ENCODE measurements around the gene TGFBR3.

TGFBR3 gene

GRCh38 chr1:91706140-91706957, 179.6 kb downstream of the TGFBR3 start:
- TF ChIP-seq CTCF (IDR thresholded peaks at IDR 0.05; ENCODE audit: low read depth, low read length, missing control alignments), result no peak
- in situ Hi-C loops (cut with HindIII; ENCODE audit: low pct_ligation_motif_present, low sequenced_read_pairs), result no loop called here
- H3K27ac ChIP-seq, result no peak overlapping the region
- H3K36me3 ChIP-seq (replicated peaks), result no peaks in the 10 kb centered on the region
- DNase-seq, result no peak
- H3K27me3 ChIP-seq (replicated peaks), result no peaks in the 10 kb centered on the region
- no peak overlapping the region for H3K4me3 ChIP-seq (ENCODE audit: low read depth, low read length)

- DNase-seq, result no peak
- H3K4me3 ChIP-seq (ENCODE audit: low read depth, low read length), result no peak overlapping the region
- H3K27me3 ChIP-seq (replicated peaks), result no peaks in the 10 kb centered on the region
- no peaks in the 10 kb centered on the region for H3K36me3 ChIP-seq (replicated peaks)
- no peak for TF ChIP-seq CTCF (IDR thresholded peaks at IDR 0.05; ENCODE audit: low read depth, low read length, missing control alignments)
- in situ Hi-C loops (cut with HindIII; ENCODE audit: low pct_ligation_motif_present, low sequenced_read_pairs), result no loop called here
- no peak overlapping the region for H3K27ac ChIP-seq
Observed at GRCh38 chr1:91704746-91705145, 181.2 kb downstream of the TGFBR3 start.

- in situ Hi-C loops (cut with HindIII; ENCODE audit: low pct_ligation_motif_present, low sequenced_read_pairs), result no loop called here
- no peak overlapping the region for H3K27ac ChIP-seq
- no peak overlapping the region for H3K4me3 ChIP-seq (ENCODE audit: low read depth, low read length)
- no peaks in the 10 kb centered on the region for H3K27me3 ChIP-seq (replicated peaks)
- H3K36me3 ChIP-seq (replicated peaks), result no peaks in the 10 kb centered on the region
- no peak for TF ChIP-seq CTCF (IDR thresholded peaks at IDR 0.05; ENCODE audit: low read depth, low read length, missing control alignments)
- no peak for DNase-seq
Observed at GRCh38 chr1:91703095-91703494, 182.9 kb downstream of the TGFBR3 start.

GRCh38 chr1:91701472-91701869, 184.5 kb downstream of the TGFBR3 start:
- no peaks in the 10 kb centered on the region for H3K36me3 ChIP-seq (replicated peaks)
- peak; percentile 14 for DNase-seq
- TF ChIP-seq CTCF (IDR thresholded peaks at IDR 0.05; ENCODE audit: low read depth, low read length, missing control alignments), result no peak
- H3K27ac ChIP-seq, result peak overlapping the region; percentile 72
- H3K4me3 ChIP-seq (ENCODE audit: low read depth, low read length), result no peak overlapping the region
- H3K27me3 ChIP-seq (replicated peaks), result no peaks in the 10 kb centered on the region
- in situ Hi-C loops (cut with HindIII; ENCODE audit: low pct_ligation_motif_present, low sequenced_read_pairs), result no loop called here

- H3K36me3 ChIP-seq (replicated peaks), result no peaks in the 10 kb centered on the region
- in situ Hi-C loops (cut with HindIII; ENCODE audit: low pct_ligation_motif_present, low sequenced_read_pairs), result no loop called here
- no peak overlapping the region for H3K4me3 ChIP-seq (ENCODE audit: low read depth, low read length)
- TF ChIP-seq CTCF (IDR thresholded peaks at IDR 0.05; ENCODE audit: low read depth, low read length, missing control alignments), result no peak
- peak overlapping the region; percentile 72 for H3K27ac ChIP-seq
- H3K27me3 ChIP-seq (replicated peaks), result no peaks in the 10 kb centered on the region
- DNase-seq, result peak; percentile 32
Observed at GRCh38 chr1:91700771-91701471, 185.0 kb downstream of the TGFBR3 start.
